Stimulated activated CD8-positive, alpha-beta memory T cell treated with anti-CD3 and anti-CD28 coated beads, Interleukin-7, amount 100 ng/mL, for 4 hours (primary cell): Measurements from ENCODE around the gene BAZ2A.
A peak's percentile ranks its signal among the peaks of the same experiment; 100 is the strongest.
"Not testable (repeated sequence)": the region's sequence is repeated elsewhere in the genome, so short reads cannot be mapped to it uniquely, and the experiment has no call there.

Source experiments
- DNase-seq, 2 donors: peaks; one replicate each; pipeline ENCODE4 v3.0.0-alpha.2; 2020; ENCODE audit warnings: low read depth in 2 of 2

BAZ2A gene

GRCh38 chr12:56630180-56630632 is at the start of gene BAZ2A:
BAZ2A (minus strand) TSS chr12:56630326; CDS start chr12:56617530, 12,796 bp downstream.
- DNase-seq, result peak; percentile 74 to 84

GRCh38 chr12:56678852-56679251 is 48.7 kb upstream of the BAZ2A start:
- no peak for DNase-seq

- no peak for DNase-seq
Measured at GRCh38 chr12:56677680-56678079, 47.6 kb upstream of the BAZ2A start.

GRCh38 chr12:56676851-56677580 is 46.9 kb upstream of the BAZ2A start:
- no peak for DNase-seq

GRCh38 chr12:56671608-56672007 is 41.5 kb upstream of the BAZ2A start:
- no peak for DNase-seq

- DNase-seq, result no peak
Measured at GRCh38 chr12:56670836-56671235, 40.7 kb upstream of the BAZ2A start.

- DNase-seq, result no peak
Measured at GRCh38 chr12:56668197-56668457, 38.0 kb upstream of the BAZ2A start.

- DNase-seq, result no peak
Measured at GRCh38 chr12:56661979-56662638, 32.0 kb upstream of the BAZ2A start.

GRCh38 chr12:56661560-56661959 is 31.4 kb upstream of the BAZ2A start:
- DNase-seq, result no peak

- no peak for DNase-seq
Measured at GRCh38 chr12:56658921-56659320, 28.8 kb upstream of the BAZ2A start.

GRCh38 chr12:56657416-56658379 is 27.6 kb upstream of the BAZ2A start:
- DNase-seq, result no peak

GRCh38 chr12:56653781-56654180 is 23.7 kb upstream of the BAZ2A start:
- not testable (repeated sequence) for DNase-seq

GRCh38 chr12:56648023-56648422 is 17.9 kb upstream of the BAZ2A start:
- not testable (repeated sequence) for DNase-seq

- DNase-seq, result peak; percentile 88 to 91
Measured at GRCh38 chr12:56645717-56646446, 15.8 kb upstream of the BAZ2A start, which contains the start of gene ATP5F1B. ATP5F1B (minus strand) TSS chr12:56645984; CDS start chr12:56645963, 21 bp downstream.

GRCh38 chr12:56645201-56645716 is 15.1 kb upstream of the BAZ2A start:
- no peak for DNase-seq

- DNase-seq, result no peak
Measured at GRCh38 chr12:56644654-56645053, 14.5 kb upstream of the BAZ2A start.

- no peak for DNase-seq
Measured at GRCh38 chr12:56641219-56641618, 11.1 kb upstream of the BAZ2A start.

- DNase-seq, result no peak
Measured at GRCh38 chr12:56637621-56638020, 7.5 kb upstream of the BAZ2A start.

GRCh38 chr12:56636675-56637540 is 6.8 kb upstream of the BAZ2A start:
- peak; percentile 82 to 84 for DNase-seq
